Subcutaneous adipose tissue (tissue), 4 donors: ENCODE measurements around the gene DMTF1. TPM values are rescaled to one million over a fixed set of nuclear protein-coding genes. Genes with fewer than 3 reads are reported as not detected.

Source experiments
- total RNA-seq, 4 donors: library from RNA; depleted of rRNA; stranded (reverse); fragments of >200 nt; gene quantifications; one replicate each; pipeline ENCODE4 v1.1.0, GENCODE V29; 2016
- TF ChIP-seq, protein P1 (sequence below): fragments of 450-650 bp; IDR thresholded peaks from one replicate; pipeline ENCODE4 v1.5.1; 2016; ENCODE audit warnings: low read depth, mild to moderate bottlenecking, control low read depth, antibody characterized with exemption, moderate library complexity

DMTF1 gene
- total RNA-seq, 4 donors from 2014 or later: 85.3 to 119 (median 99.6) TPM

DNA sequence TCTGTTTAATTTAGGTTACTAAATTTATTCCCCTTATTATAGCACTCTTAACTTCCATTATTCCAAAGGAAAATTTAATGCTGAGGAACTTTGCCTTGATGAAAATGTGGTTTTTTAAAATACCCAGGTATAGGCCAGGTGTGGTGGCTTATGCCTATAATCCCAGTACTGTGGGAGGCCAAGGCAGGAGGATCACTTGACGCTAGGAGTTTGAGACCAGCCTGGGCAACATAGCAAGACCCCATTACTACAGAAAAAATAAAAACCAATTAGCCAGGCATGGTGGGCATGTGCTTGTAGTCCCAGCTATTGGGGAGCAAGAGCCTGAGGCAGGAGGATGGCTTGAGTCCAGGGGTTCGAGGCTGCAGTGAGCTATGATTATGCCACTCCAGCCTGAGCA, 34.9 kb downstream of the DMTF1 start:
- TF ChIP-seq, protein P1, sequence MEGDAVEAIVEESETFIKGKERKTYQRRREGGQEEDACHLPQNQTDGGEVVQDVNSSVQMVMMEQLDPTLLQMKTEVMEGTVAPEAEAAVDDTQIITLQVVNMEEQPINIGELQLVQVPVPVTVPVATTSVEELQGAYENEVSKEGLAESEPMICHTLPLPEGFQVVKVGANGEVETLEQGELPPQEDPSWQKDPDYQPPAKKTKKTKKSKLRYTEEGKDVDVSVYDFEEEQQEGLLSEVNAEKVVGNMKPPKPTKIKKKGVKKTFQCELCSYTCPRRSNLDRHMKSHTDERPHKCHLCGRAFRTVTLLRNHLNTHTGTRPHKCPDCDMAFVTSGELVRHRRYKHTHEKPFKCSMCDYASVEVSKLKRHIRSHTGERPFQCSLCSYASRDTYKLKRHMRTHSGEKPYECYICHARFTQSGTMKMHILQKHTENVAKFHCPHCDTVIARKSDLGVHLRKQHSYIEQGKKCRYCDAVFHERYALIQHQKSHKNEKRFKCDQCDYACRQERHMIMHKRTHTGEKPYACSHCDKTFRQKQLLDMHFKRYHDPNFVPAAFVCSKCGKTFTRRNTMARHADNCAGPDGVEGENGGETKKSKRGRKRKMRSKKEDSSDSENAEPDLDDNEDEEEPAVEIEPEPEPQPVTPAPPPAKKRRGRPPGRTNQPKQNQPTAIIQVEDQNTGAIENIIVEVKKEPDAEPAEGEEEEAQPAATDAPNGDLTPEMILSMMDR: no peak

GRCh38 chr7:87188930-87189329, 36.7 kb downstream of the DMTF1 start:
- TF ChIP-seq, protein P1: no peak

- TF ChIP-seq, protein P1: no peak
Measured at GRCh38 chr7:87190783-87191182, 38.5 kb downstream of the DMTF1 start.

- TF ChIP-seq, protein P1: no peak
Measured at GRCh38 chr7:87192784-87193487, 40.7 kb downstream of the DMTF1 start.

- TF ChIP-seq, protein P1: no peak
Measured at GRCh38 chr7:87193912-87194311, 41.7 kb downstream of the DMTF1 start.

- TF ChIP-seq, protein P1: no peak
Measured at GRCh38 chr7:87199241-87199640, 47.0 kb downstream of the DMTF1 start.

- TF ChIP-seq, protein P1: no peak
Measured at GRCh38 chr7:87199700-87200450, 47.6 kb downstream of the DMTF1 start.
